ENCODE data around the gene CYB5A.

DNA sequence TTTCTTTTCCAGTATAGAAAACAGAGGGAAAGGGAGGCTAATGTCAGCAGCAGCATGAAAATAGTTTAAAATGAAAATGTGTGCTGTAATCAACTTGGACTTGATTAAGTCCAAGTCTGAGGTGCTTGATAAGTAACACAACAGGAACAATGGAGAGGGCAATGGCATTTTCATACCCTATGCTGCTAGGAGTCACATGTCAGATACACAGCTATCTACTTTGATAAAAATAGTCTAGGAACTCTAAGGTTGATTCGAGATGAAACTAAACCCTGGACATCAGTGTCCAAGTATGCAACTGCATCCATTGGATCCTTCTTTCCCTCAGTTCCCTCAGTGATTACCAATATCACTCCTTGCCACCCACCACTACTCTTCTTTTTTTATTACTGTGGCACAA lies 19.2 kb upstream of the CYB5A start:
- TF ChIP-seq, protein P1, sequence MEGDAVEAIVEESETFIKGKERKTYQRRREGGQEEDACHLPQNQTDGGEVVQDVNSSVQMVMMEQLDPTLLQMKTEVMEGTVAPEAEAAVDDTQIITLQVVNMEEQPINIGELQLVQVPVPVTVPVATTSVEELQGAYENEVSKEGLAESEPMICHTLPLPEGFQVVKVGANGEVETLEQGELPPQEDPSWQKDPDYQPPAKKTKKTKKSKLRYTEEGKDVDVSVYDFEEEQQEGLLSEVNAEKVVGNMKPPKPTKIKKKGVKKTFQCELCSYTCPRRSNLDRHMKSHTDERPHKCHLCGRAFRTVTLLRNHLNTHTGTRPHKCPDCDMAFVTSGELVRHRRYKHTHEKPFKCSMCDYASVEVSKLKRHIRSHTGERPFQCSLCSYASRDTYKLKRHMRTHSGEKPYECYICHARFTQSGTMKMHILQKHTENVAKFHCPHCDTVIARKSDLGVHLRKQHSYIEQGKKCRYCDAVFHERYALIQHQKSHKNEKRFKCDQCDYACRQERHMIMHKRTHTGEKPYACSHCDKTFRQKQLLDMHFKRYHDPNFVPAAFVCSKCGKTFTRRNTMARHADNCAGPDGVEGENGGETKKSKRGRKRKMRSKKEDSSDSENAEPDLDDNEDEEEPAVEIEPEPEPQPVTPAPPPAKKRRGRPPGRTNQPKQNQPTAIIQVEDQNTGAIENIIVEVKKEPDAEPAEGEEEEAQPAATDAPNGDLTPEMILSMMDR (conservative IDR thresholded peaks at IDR 0.05), result no peak
- no peak for TF ChIP-seq ZFX (IDR thresholded peaks at IDR 0.05)
